Omental fat pad (tissue), 4 donors: Measurements from ENCODE around the gene STAT5B. TPM values are rescaled to one million over a fixed set of nuclear protein-coding genes. Genes with fewer than 3 reads are reported as not detected.
"Not testable (repeated sequence)": the region's sequence is repeated elsewhere in the genome, so short reads cannot be mapped to it uniquely, and the experiment has no call there.

ENCODE experiments used
- ATAC-seq: fragments of 150-250 bp; one replicate; pipeline ENCODE4 v1.9.1; 2016; ENCODE audit warnings: mild to moderate bottlenecking, moderate library complexity; ENCODE audit not compliant: low FRiP score
- DNase-seq: peaks from one replicate; pipeline ENCODE4 v3.0.0-alpha.2; 2019; ENCODE audit warnings: low spot score
- total RNA-seq, 4 donors: library from RNA; depleted of rRNA; stranded (reverse); fragments of >200 nt; gene quantifications; one replicate each; pipeline ENCODE4 v1.1.0, GENCODE V29; 2016
- TF ChIP-seq, protein P1 (sequence below), 3 donors: fragments of 450-650 bp; IDR thresholded peaks; one replicate each; pipeline ENCODE4 v1.5.1; 2016 to 2017; ENCODE audit warnings: antibody characterized with exemption in 3 of 3, mild to moderate bottlenecking in 3 of 3, moderate library complexity in 2 of 3

STAT5B gene
- total RNA-seq, 4 donors from 2014 or later: 66.6 to 130 (median 111) TPM

DNA sequence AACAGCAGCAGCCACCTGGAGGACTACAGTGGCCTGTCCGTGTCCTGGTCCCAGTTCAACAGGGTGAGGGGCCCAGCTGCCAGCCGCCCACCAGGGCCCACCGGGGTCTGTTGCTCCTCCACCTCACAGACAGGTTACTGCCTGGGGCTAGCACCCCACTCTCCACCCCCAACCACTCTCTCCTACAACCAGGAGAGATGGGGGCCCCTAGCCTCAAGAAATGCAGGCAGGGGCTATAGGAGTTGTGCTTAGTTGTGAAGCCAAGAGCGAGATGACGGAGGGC, 30.1 kb upstream of the STAT5B start:
- TF ChIP-seq, protein P1, sequence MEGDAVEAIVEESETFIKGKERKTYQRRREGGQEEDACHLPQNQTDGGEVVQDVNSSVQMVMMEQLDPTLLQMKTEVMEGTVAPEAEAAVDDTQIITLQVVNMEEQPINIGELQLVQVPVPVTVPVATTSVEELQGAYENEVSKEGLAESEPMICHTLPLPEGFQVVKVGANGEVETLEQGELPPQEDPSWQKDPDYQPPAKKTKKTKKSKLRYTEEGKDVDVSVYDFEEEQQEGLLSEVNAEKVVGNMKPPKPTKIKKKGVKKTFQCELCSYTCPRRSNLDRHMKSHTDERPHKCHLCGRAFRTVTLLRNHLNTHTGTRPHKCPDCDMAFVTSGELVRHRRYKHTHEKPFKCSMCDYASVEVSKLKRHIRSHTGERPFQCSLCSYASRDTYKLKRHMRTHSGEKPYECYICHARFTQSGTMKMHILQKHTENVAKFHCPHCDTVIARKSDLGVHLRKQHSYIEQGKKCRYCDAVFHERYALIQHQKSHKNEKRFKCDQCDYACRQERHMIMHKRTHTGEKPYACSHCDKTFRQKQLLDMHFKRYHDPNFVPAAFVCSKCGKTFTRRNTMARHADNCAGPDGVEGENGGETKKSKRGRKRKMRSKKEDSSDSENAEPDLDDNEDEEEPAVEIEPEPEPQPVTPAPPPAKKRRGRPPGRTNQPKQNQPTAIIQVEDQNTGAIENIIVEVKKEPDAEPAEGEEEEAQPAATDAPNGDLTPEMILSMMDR (IDR thresholded peaks at IDR 0.05): no peak
- ATAC-seq (no peak), DNase-seq (no peak)

DNA sequence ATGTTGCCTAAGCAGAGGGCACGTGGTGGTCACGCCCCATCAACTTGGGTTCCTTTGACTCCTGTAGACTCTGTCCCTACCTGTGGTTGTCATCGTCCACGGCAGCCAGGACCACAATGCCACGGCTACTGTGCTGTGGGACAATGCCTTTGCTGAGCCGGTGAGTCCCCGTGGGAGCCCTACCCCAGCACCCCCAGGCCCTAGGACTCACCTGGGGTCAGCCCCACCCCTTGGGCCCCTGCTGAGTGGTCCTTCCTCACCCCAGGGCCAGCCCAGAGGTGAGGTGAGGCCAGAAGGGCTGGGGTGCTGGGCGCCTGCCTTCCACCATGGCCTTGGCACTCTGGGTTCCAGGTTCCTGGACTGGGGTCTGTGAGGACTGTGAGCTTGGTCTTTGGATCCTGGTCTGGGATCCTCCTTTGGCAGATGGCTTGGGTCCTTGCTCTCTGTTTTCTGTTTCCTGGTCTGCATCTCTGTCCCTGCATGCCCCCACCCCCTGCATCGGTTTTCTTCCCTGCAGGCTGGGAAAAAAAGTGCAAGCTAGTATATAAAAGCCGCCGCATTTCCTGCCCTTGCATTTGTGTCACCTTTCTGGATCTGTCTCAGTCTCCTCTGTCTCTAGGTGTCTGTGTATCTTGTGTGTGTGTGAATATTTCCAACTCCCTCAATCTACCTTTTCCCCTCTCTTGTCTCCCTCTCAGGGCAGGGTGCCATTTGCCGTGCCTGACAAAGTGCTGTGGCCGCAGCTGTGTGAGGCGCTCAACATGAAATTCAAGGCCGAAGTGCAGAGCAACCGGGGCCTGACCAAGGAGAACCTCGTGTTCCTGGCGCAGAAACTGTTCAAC, 29.6 kb upstream of the STAT5B start:
- no peak for ATAC-seq

DNA sequence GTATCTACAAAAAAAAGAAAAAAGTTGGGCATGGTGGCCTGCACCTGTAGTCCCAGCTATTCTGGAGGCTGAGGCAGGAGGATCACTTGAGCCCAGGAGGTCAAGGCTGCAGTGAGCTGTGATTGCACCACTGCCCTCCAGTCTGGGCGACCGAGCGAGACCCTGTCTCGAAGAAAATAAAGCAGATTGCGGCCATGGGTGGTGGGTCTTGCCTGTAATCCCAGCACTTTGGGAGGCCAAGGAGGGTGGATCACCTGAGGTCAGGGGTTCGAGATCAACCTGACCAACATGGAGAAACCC, 28.8 kb upstream of the STAT5B start:
- not testable (repeated sequence) for ATAC-seq, DNase-seq

More for the DNA sequence above, 29.6 kb upstream of the STAT5B start:
- TF ChIP-seq, protein P1 (IDR thresholded peaks at IDR 0.05): no peak
- no peak for DNase-seq

DNA sequence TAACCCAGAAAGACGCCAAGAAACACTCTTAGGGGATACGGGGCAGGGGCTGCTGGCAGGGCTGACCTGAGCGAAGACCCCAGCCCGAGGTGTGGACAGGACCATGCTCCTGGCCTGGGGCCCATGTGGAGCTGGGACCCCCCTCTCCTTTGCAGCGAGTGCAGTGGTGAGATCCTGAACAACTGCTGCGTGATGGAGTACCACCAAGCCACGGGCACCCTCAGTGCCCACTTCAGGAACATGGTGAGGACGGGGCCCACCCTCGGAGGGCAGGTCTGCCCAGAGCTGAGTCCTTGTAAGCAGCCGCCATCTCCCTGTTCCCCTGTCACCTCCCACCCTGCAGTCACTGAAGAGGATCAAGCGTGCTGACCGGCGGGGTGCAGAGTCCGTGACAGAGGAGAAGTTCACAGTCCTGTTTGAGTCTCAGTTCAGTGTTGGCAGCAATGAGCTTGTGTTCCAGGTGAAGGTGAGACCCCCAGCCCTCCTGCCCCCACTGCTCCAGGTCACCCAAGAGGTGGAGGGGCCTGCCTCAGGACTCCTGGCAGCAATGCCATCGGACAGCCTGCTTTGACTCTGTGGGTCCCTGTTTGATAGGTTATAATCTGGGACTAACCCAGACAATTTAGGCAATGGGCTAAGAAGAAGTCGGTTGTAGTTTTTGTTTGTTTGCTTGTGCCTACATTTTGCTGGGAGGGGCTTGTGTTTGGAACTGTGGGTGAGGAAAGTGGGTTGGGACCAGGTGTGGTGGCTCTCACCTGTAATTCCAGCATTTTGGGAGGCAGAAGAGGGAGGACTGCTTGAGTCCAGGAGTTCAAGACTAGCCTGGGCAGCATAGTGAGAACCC, 28.2 kb upstream of the STAT5B start:
- DNase-seq (no peak), ATAC-seq (no peak)
- TF ChIP-seq, protein P1 (IDR thresholded peaks at IDR 0.05): no peak

DNA sequence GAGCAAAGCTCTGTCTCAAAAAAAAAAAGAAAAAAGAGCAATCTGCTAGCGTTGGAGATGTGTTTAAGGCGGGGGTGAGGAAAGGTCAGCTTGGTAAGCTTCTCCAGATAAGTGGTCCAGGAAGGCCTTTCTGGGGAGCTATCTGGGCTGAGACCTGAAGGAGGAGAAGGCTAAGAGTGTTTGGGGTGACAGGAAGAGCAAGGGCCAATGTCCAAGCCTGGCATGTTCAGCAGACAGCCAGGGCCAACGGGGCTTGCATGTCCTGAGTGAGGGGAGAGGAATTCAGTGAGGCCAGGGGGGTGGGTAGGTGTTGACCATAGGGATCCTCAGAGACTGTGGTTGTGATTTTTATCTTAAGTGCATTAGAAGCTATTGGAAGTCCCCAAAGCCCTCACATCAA, 27.5 kb upstream of the STAT5B start:
- DNase-seq: no peak
- TF ChIP-seq, protein P1 (IDR thresholded peaks at IDR 0.05): no peak
- ATAC-seq: no peak

DNA sequence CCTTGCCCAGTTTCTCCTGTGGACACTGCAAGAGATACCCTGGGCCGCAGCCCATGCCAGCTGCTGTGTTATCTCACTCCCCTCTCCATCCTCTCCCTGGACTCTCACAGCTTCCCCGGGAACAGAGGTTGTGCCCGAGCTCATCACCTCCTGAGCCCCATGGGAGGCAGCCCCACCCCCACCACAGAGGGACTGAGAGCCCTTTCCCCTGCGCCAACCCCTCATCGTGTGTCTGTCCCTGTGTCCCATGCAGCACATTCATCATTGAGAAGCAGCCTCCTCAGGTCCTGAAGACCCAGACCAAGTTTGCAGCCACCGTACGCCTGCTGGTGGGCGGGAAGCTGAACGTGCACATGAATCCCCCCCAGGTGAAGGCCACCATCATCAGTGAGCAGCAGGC, 24.8 kb upstream of the STAT5B start:
- TF ChIP-seq, protein P1 (IDR thresholded peaks at IDR 0.05): no peak
- no peak for ATAC-seq
- no peak for DNase-seq

DNA sequence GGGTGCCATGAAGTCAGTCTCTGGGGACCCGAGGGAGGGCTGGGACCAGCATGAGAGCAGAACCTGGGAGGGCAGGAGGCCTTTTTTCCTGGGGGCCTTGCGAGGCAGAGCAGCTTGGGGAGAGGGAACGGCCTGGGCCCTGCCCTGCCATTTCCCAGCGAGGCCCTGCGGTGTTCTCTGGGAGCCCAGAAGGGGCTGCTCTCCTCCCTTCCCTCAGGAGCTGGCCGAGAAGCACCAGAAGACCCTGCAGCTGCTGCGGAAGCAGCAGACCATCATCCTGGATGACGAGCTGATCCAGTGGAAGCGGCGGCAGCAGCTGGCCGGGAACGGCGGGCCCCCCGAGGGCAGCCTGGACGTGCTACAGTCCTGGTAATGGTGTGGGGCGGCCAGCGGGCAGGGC, 23.7 kb upstream of the STAT5B start:
- not testable (repeated sequence) for ATAC-seq, DNase-seq

DNA sequence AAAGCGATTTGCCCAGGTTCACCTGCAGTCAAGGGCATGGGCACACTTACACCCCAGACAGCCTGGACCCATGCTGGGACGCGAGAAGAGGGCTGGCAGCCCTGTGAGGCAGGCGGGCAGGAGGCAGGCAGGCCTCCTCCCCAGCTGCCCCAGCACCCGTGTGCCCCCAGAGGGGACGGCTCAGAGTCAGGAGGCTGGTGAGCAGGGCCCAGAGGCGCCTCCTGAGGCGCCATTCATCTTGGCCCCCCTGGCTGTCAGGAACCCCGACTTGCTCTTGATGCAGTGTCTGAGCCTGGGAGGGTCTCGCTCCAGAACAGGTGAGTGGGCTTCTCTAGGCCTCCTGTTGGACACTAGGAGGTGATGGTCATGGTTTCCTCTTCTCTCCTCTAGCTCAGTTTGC, 23.2 kb upstream of the STAT5B start:
- not testable (repeated sequence) for DNase-seq, ATAC-seq

DNA sequence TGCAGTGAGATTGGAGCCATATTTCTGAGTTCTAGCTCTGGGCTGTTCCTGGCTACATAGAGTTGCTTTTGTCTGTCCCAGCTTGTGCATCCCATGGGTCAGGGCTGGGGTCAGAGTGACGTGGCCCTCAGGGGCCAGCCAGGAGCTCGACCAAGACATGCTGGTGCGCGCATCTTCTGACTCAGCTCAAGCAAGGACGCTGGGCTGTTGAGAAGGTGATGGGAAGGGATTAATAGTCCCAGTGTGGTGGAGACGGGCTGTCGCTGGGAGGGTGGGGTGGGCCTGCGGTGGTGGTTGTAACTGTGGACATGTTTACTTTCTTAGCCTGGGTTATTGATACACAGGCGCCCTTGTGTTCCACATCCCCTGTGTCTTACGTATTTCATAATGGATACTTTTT, 21.6 kb upstream of the STAT5B start:
- not testable (repeated sequence) for ATAC-seq, DNase-seq
